ENCODE measurements around the gene ARL8A. TPM values are rescaled to one million over a fixed set of nuclear protein-coding genes. Genes with fewer than 3 reads are reported as not detected.
"Not testable (repeated sequence)": the region's sequence is repeated elsewhere in the genome, so short reads cannot be mapped to it uniquely, and the experiment has no call there.

ARL8A gene
- 28.1 and 29.5 TPM in 2 replicates for total RNA-seq

- no peak for DNase-seq (ENCODE audit: low read depth, low spot score)
Measured at GRCh38 chr1:202144402-202145067, at the start of gene ARL8A. ARL8A (minus strand) TSS chr1:202144737; CDS start chr1:202144572, 165 bp downstream.

GRCh38 chr1:202194328-202194648 lies 49.8 kb upstream of the ARL8A start:
- DNase-seq (ENCODE audit: low read depth, low spot score) = no peak

- DNase-seq (ENCODE audit: low read depth, low spot score) = no peak
Measured at GRCh38 chr1:202193614-202194327, 49.2 kb upstream of the ARL8A start, which contains the start of gene LGR6. LGR6 (plus strand) TSS chr1:202193799; CDS start chr1:202193990, 191 bp downstream.

- DNase-seq (ENCODE audit: low read depth, low spot score) = no peak
Measured at GRCh38 chr1:202192770-202193613, 48.5 kb upstream of the ARL8A start.

- not testable (repeated sequence) for DNase-seq (ENCODE audit: low read depth, low spot score)
Measured at GRCh38 chr1:202191391-202191790, 46.9 kb upstream of the ARL8A start.

GRCh38 chr1:202189918-202190715 lies 45.6 kb upstream of the ARL8A start:
- DNase-seq (ENCODE audit: low read depth, low spot score) = no peak

GRCh38 chr1:202189001-202189790 lies 44.7 kb upstream of the ARL8A start:
- DNase-seq (ENCODE audit: low read depth, low spot score) = no peak

GRCh38 chr1:202187697-202188407 lies 43.3 kb upstream of the ARL8A start:
- DNase-seq (ENCODE audit: low read depth, low spot score) = no peak

- no peak for DNase-seq (ENCODE audit: low read depth, low spot score)
Measured at GRCh38 chr1:202187041-202187671, 42.6 kb upstream of the ARL8A start.

GRCh38 chr1:202186327-202186726 lies 41.8 kb upstream of the ARL8A start:
- no peak for DNase-seq (ENCODE audit: low read depth, low spot score)

- peak; percentile 51 for DNase-seq (ENCODE audit: low read depth, low spot score)
Measured at GRCh38 chr1:202184750-202185460, 40.4 kb upstream of the ARL8A start.

- no peak for DNase-seq (ENCODE audit: low read depth, low spot score)
Measured at GRCh38 chr1:202182040-202182877, 37.7 kb upstream of the ARL8A start.

GRCh38 chr1:202181586-202181985 lies 37.0 kb upstream of the ARL8A start:
- DNase-seq (ENCODE audit: low read depth, low spot score) = no peak

GRCh38 chr1:202180751-202181139 lies 36.2 kb upstream of the ARL8A start:
- DNase-seq (ENCODE audit: low read depth, low spot score) = not testable (repeated sequence)

- DNase-seq (ENCODE audit: low read depth, low spot score) = no peak
Measured at GRCh38 chr1:202179828-202180750, 35.6 kb upstream of the ARL8A start.
